Immature natural killer cell (primary cell): ENCODE data around the gene NTN4. TPM values are rescaled to one million over a fixed set of nuclear protein-coding genes. Genes with fewer than 3 reads are reported as not detected.
A peak's percentile ranks its signal among the peaks of the same experiment; 100 is the strongest.

Experiments used
- DNase-seq, 3 donors: peaks; one replicate each; pipeline ENCODE4 v3.0.0; 2022; ENCODE audit warnings: mixed read lengths in 1 of 3
- H3K27ac Mint-ChIP-seq, 6 donors: one replicate each; pipeline ENCODE4 v1.8.0; 2020; ENCODE audit warnings: mixed read lengths in 6 of 6, mild to moderate bottlenecking in 5 of 6, inconsistent platforms in 4 of 6, moderate library complexity in 3 of 6
- H3K27me3 Mint-ChIP-seq, 3 donors: one replicate each; pipeline ENCODE4 v1.8.0; 2020 to 2021; ENCODE audit warnings: low read depth in 3 of 3, mild to moderate bottlenecking in 3 of 3, mixed read lengths in 3 of 3, moderate library complexity in 3 of 3, inconsistent platforms in 1 of 3
- H3K36me3 Mint-ChIP-seq, 3 donors: one replicate each; pipeline ENCODE4 v1.8.0; 2020; ENCODE audit warnings: mixed read lengths in 3 of 3, inconsistent platforms in 2 of 3, mild to moderate bottlenecking in 2 of 3
- H3K4me1 Mint-ChIP-seq, 2 donors: one replicate each; pipeline ENCODE4 v1.8.0; 2020; ENCODE audit warnings: inconsistent platforms in 2 of 2, mild to moderate bottlenecking in 2 of 2, mixed read lengths in 2 of 2, moderate library complexity in 1 of 2
- H3K4me3 Mint-ChIP-seq, 5 donors: one replicate each; pipeline ENCODE4 v1.8.0; 2020; ENCODE audit warnings: mild to moderate bottlenecking in 5 of 5, mixed read lengths in 5 of 5, inconsistent platforms in 3 of 5, moderate library complexity in 3 of 5
- H3K9me3 Mint-ChIP-seq, 6 donors: one replicate each; pipeline ENCODE4 v1.8.0; 2020; ENCODE audit warnings: mild to moderate bottlenecking in 6 of 6, mixed read lengths in 6 of 6, inconsistent platforms in 4 of 6, moderate library complexity in 3 of 6
- polyA plus RNA-seq, 3 donors: library from polyadenylated mRNA; unstranded; fragments of 300-500 nt; fragmentation: Illumina TruSeq; gene quantifications; one replicate each; pipeline ENCODE4 v1.2.3, GENCODE V29; 2021

Gene NTN4
- polyA plus RNA-seq, 3 donors from 2014 or later, result not detected

DNA sequence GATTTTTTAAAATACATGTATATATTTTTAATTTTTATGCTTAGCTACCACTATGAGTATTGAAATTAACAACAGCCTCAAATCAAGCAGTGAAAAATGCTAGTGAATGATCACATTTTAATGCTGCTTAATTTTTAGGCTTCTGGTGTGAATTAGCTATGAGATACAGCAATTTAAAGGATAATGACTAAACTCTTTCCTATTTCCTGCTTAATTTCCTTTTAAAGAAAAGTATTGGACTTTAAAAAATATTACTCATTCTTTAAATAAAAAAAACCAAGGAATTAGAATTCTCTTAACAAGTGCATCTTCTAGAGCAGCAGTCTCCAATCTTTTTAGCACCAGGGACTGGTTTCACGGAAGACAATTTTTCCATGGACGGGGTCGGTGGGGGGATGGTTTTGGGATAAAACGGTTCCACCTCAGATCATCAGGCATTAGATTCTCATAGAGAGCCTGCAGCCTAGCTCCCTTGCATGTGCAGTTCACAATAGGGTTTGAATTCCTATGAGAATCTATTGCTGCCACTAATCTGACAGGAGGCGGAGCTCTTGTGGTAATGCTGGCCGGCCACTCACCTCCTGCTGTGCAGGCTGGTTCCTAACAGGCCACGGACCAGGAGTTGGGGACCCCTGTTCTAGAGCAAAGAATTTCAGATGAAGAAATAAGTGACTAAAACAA, 18.6 kb upstream of the NTN4 start:
- no peak for DNase-seq
- no peak overlapping the region for H3K27ac Mint-ChIP-seq
- H3K4me1 Mint-ChIP-seq, result peaks cover 5 to 8% of the 10 kb centered on the region in 2 donors
- H3K4me3 Mint-ChIP-seq, result no peak overlapping the region
- H3K36me3 Mint-ChIP-seq, result no peaks in the 10 kb centered on the region
- peaks cover 3 to 5% (median 4%) of the 10 kb centered on the region in 3 donors for H3K27me3 Mint-ChIP-seq
- peaks cover 0 to 3% (median 0%) of the 10 kb centered on the region in 6 donors for H3K9me3 Mint-ChIP-seq

DNA sequence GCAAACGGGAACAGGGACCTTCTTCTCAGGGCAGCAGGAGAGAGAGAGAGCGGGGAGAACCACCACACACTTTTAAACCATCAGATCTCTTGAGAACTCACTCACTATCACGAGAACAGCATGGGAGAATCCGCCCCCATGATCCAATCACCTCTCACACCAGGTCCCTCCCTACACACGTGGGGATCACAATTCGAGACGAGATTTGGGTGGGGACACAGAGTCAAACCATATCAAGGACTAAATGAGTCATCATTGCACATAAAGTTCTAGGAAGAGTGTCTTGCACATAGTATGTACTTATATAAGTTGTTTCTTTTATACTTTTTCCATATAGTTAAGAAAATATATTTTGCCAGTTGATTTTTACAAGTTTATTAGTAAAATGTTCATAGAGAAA, 17.6 kb upstream of the NTN4 start:
- Mint-ChIP-seq H3K27ac (no peak overlapping the region), H3K4me3 (no peak overlapping the region), H3K36me3 (no peaks in the 10 kb centered on the region), H3K9me3 (peaks cover 0 to 3% (median 0%) of the 10 kb centered on the region in 6 donors), H3K4me1 (peaks cover 5 to 8% of the 10 kb centered on the region in 2 donors), H3K27me3 (peaks cover 4 to 7% (median 5%) of the 10 kb centered on the region in 3 donors)
- DNase-seq, result no peak

DNA sequence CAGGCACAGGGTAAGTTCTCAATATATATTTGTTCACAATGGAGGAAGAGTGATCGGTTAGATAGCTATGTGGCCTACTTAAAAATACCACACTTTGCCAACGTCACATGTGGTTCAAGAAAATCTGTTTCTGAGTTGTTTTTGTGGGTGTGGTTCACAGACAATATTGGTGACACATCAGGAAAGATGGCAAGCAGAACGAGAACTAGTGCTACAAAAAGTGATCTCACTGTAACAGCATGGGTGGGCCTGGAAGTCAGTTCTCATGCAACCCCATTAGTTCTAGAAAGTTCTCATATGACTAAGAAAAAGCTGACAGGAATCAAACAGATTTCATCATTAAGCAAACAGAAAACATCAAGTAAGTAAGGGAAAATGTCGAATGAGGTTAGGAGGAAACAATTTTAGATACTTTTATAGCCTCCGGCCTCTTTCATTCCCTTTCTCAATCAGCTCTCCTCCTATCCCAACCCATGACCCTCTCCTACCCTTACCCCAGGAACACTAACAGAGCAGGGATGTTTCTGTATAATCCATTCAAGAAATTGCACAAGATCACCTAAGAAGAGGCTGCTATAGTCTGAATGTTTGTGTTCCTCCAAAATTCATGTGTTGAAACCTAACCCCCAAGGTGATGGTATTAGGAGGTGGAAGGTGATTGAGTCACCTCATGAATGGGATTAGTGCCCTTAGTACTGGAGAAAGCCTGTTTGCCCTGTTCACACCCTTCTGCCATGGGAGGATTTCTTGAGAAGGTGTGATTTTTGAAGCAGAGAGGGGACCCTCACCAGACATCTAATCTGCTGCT, 15.5 kb upstream of the NTN4 start:
- peaks cover 4 to 8% (median 7%) of the 10 kb centered on the region in 3 donors for H3K27me3 Mint-ChIP-seq
- H3K27ac Mint-ChIP-seq, result peak overlapping the region in 2 of 6 donors; percentile 80 to 94
- H3K36me3 Mint-ChIP-seq, result no peaks in the 10 kb centered on the region
- peak in 1 of 3 donors; percentile 73 for DNase-seq
- H3K9me3 Mint-ChIP-seq, result no peaks in the 10 kb centered on the region
- H3K4me1 Mint-ChIP-seq, result peaks cover 5 to 8% of the 10 kb centered on the region in 2 donors
- H3K4me3 Mint-ChIP-seq, result peak overlapping the region in 1 of 5 donors; percentile 35

DNA sequence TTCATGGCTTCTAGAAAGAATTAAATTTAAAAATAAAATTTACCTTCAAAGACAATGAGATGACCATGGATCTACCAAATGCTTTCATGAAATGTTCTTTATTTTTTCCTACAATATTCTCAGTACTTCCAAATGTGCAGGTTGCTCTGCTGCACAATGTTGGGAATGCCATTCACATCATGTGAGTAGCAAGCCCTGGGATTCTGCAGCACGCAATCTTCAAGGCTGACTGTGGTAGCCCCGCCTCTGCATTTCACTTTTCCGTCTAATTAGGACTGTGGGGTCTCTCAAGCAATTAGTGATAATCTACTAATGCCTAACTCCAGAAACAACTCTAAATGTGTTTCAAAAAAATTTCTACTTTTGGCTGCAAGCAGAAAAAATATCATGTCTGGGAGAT, 13.7 kb upstream of the NTN4 start:
- peaks cover 0 to 2% (median 0%) of the 10 kb centered on the region in 6 donors for H3K9me3 Mint-ChIP-seq
- H3K36me3 Mint-ChIP-seq, result no peaks in the 10 kb centered on the region
- no peak overlapping the region for H3K27ac Mint-ChIP-seq
- no peak for DNase-seq
- H3K4me1 Mint-ChIP-seq, result peaks cover 5 to 8% of the 10 kb centered on the region in 2 donors
- peaks cover 3 to 8% (median 4%) of the 10 kb centered on the region in 3 donors for H3K27me3 Mint-ChIP-seq
- H3K4me3 Mint-ChIP-seq, result no peak overlapping the region

DNA sequence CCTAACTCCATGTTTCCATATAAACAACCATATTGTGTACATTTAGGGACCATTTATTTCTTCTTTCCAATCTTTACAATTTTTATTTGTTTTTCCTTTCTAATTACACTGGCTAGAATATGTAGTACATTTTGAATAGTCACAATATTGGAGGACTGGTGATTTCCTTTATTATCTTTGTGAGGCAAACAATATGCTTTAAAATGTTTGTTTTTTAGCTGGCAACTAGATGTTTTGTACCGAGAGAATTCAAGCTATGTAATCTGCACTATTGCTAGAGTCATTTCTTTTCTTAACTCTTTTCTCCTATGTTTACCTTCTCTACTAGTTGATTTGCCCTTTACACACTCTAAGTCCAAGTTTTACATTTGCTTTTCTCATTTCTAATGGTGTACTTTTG, 13.3 kb upstream of the NTN4 start:
- Mint-ChIP-seq H3K9me3 (peaks cover 0 to 2% (median 0%) of the 10 kb centered on the region in 6 donors), H3K4me1 (peaks cover 5 to 8% of the 10 kb centered on the region in 2 donors), H3K4me3 (no peak overlapping the region), H3K27ac (no peak overlapping the region), H3K27me3 (peaks cover 3 to 8% (median 4%) of the 10 kb centered on the region in 3 donors), H3K36me3 (no peaks in the 10 kb centered on the region)
- DNase-seq, result no peak

DNA sequence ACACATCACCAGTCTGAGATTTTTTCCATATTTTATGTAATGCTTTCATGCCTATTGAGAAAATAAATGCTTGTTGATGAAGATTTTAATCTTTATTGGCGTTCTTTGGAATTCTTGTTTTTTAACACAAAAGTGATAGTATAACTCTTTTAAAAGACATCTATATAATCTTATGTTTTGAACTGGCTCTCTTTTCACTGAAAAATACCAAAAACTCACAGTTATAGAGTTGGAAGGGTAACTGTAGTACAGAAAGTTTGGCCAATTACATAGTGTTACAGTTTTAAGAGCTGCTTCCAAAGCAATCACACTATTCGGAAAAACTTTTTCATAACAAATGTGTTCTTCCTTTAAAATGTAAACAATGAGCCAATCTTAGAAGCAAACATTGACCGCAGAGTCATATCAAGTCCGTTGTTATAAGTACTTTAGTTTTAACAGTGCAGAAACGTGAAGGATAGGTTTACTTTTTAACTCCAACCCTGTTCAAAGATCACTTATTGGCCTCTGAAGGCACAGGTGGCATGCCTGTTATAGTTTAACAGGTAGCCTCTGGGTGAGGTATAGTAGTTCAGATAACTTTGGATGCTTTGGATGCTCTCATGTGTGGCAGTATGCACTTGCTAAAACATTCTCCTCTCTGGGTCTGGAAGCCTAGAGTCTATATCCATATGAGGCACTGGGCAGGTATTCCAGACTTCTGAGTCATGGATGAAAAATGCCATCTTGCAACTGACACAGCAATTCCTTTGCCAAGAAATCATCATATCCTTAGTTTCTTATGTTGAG, 12.1 kb upstream of the NTN4 start:
- no peaks in the 10 kb centered on the region for H3K36me3 Mint-ChIP-seq
- H3K9me3 Mint-ChIP-seq, result peaks cover 0 to 2% (median 0%) of the 10 kb centered on the region in 6 donors

DNA sequence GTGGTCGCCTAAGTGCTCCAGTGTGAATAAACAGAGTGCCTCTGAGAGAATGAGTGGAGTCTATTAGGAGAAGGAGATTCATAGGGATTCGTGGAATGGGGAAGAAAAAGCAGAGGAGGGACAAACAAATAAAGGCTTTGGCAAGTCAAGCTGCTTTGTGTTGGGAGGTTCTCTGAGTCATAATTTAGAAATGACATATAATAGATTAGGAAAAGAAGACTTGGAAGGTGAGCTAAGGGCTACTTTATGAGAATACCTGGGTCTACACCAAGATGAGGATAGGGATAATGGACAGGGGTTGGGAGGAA, 6.4 kb upstream of the NTN4 start:
- no peaks in the 10 kb centered on the region for H3K36me3 Mint-ChIP-seq
- no peak overlapping the region for H3K4me3 Mint-ChIP-seq
- H3K4me1 Mint-ChIP-seq, result no peaks in the 10 kb centered on the region
- H3K9me3 Mint-ChIP-seq, result peaks cover 0 to 2% (median 0%) of the 10 kb centered on the region in 6 donors
- peaks cover 4 to 14% (median 9%) of the 10 kb centered on the region in 3 donors for H3K27me3 Mint-ChIP-seq
- H3K27ac Mint-ChIP-seq, result no peak overlapping the region
- DNase-seq, result no peak

More for the DNA sequence above, 12.1 kb upstream of the NTN4 start:
- DNase-seq, result no peak
- no peak overlapping the region for H3K27ac Mint-ChIP-seq
- peaks cover 3 to 8% (median 4%) of the 10 kb centered on the region in 3 donors for H3K27me3 Mint-ChIP-seq
- peaks cover 5 to 8% of the 10 kb centered on the region in 2 donors for H3K4me1 Mint-ChIP-seq
- H3K4me3 Mint-ChIP-seq, result no peak overlapping the region

DNA sequence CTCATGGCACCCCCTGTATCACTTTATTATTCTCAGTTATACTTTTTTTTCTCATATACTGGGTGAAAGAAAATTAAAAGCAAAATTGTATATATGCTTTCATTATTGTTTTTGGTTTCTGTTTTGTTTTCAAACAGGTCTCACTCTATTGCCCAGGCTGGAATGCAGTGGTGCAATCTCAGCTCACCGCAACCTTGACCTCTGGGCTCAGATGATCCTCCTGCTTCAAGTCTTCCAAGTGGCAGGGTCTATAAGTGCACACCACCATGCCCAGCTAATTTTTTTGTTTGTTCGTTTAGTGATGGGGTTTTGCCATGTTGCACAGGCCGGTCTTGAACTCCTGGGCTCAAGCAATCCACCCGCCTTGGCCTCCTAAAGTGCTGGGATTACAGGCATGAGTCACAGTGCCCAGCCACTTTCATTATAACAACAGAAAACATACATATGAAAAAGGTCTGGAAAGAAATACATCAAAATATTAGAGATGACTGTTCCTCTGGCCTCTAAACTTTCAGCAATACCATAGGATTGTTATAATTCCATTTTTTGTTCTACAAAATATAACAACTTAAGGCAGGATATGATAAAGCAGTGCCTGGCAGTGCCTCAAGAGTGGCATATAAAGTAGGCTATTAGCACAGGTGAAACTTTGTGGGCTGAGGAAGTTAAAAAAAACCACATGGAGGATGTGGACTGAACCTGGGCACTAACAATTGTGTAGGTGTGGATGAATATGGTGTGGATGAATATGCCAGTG, 5.8 kb upstream of the NTN4 start:
- Mint-ChIP-seq H3K9me3 (peaks cover 0 to 2% (median 0%) of the 10 kb centered on the region in 6 donors), H3K27me3 (peaks cover 10 to 14% (median 14%) of the 10 kb centered on the region in 3 donors), H3K36me3 (no peaks in the 10 kb centered on the region), H3K4me3 (no peak overlapping the region), H3K4me1 (peaks cover 1% of the 10 kb centered on the region in 2 donors), H3K27ac (no peak overlapping the region)
- DNase-seq, result no peak

DNA sequence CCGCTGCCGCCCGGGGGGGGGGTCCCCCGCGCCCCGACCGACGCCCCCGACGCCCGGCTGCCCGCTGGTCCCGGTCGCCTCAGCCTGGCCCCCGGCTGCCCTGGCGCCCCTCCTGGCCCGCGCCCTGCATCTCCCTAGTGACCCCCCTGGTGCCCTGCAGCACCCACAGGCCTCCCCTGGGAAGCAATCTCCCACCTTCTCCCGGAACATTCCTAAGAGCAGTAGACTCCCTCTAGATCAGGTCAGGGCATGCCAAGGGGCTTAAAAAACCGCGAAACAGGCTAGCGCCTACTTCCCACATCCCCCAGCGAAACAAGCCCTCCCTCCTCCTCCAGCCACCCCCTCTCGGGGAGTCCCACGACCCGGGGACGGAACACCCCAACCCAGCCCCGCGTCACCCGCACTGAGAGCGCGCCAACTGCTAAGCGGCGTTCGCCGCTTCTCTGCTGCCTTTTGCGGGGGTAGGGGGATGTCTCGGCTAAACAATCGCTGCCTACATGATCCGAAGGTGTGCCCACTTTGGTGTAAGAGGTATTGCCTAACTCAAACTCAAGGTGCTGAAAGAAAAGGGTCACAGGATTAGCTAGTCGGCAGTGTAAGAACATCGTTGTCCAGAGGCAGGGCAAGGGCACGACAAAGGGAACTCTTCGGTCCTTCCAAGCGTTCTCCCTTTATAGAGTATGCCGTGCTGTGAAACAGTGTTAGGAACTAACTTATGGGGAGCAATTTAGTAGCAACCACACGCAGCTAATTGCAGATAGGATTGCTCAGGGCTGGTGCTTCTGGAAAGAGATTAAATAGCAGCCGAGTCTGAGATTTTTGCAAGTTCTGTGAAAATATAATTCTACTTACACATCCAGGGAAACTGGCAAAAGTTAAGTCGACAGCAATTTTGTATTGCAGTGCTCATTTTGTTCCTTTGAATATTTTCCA, 619 bp upstream of the NTN4 start:
- H3K36me3 Mint-ChIP-seq, result no peaks in the 10 kb centered on the region
- no peaks in the 10 kb centered on the region for H3K9me3 Mint-ChIP-seq
- H3K4me1 Mint-ChIP-seq, result peaks cover 6 to 12% of the 10 kb centered on the region in 2 donors
- peak; percentile 12 to 50 (median 14) for DNase-seq
- H3K4me3 Mint-ChIP-seq, result peak overlapping the region; percentile 72 to 84 (median 78)
- peaks cover 15 to 22% (median 15%) of the 10 kb centered on the region in 3 donors for H3K27me3 Mint-ChIP-seq
- peak overlapping the region in 2 of 6 donors; percentile 40 to 76 for H3K27ac Mint-ChIP-seq

DNA sequence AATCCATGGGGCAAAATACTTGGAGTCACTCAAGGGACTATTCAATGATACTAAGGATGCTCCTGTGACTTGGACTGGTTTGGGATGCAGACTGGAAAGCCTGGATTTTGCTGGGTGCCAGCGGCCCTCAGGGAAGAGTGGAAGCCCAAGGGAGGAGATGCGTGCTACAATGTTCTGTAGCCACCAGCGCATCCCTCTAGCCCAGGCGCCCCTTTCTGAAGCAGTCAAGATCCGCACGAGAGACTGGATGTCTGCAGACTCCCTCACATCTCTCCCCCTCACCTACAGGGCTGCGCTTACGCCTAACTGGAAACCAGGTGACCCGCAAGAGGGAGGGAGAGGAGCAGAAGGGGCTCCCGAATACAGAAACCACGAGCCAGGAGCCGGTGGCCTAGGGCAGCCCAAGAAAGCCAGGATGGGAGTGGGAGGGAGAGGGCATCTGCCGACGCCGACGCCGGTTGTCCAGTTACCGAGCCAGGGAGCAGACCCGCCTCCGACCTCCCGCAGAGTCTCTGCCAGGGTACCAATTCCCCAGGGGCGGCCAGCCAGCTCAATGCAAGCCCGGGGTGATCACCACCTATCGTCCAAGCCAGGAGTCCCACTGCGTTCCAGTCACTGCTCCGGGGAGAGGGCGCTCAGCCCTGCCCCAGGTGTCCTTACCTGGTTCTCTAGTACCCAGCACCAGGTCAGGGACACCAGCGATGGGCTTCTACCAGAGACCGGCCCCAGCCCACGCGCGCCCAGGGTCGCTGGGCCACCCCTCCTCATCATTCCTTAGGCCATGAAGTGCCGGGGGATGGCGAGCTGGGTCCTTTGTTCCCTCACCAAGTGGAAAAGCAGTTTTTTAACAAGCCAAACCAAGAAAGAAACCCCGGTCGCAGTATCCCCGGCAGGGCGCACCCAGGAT, 1.2 kb downstream of the NTN4 start:
- Mint-ChIP-seq H3K4me1 (peaks cover 6 to 12% of the 10 kb centered on the region in 2 donors), H3K27ac (peak overlapping the region in 1 of 6 donors; percentile 32), H3K27me3 (peaks cover 8 to 21% (median 15%) of the 10 kb centered on the region in 3 donors), H3K4me3 (peak overlapping the region; percentile 59 to 72 (median 63)), H3K9me3 (no peaks in the 10 kb centered on the region), H3K36me3 (no peaks in the 10 kb centered on the region)
- DNase-seq, result no peak

DNA sequence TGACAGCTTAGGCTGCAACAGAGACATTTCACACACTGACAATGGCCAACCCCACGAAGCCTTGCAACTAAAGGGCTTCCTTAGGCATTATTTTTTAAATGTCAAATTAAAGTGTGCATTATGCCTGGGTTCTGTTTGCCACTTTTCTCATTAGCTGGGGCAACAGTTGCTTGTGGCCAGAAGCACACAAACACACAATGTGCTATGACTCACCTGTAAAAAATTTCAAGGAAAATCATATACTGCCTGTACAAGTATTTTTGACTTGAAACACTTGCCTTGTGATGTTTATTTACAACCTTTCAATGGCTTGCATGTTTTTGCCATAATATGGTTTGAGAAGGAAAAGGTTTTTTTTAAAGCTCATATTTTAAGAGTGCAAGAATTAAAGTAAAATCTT, 1.9 kb downstream of the NTN4 start:
- no peaks in the 10 kb centered on the region for H3K9me3 Mint-ChIP-seq
- peak overlapping the region in 4 of 5 donors; percentile 35 to 52 (median 39) for H3K4me3 Mint-ChIP-seq

More for the DNA sequence above, 1.9 kb downstream of the NTN4 start:
- Mint-ChIP-seq H3K4me1 (peaks cover 6 to 12% of the 10 kb centered on the region in 2 donors), H3K27ac (peak overlapping the region in 1 of 6 donors; percentile 32), H3K27me3 (peaks cover 8 to 21% (median 15%) of the 10 kb centered on the region in 3 donors), H3K36me3 (no peaks in the 10 kb centered on the region)
- no peak for DNase-seq
